Calu3 (cell line): ENCODE data around the gene PGM2L1. TPM values are rescaled to one million over a fixed set of nuclear protein-coding genes. Genes with fewer than 3 reads are reported as not detected.

Experiments
- BruUV-seq: library from RNA; stranded (reverse); fragments of 400-500 nt; replicated peaks from 2 replicates; lab custom pipeline; 2021; lab: Mats Ljungman, UMichigan
- CTCF ChIA-PET: fragments of 300-600 bp; sonication (Branson Sonifier 250); formaldehyde crosslinking; loops from one replicate; lab custom pipeline; 2022; ENCODE audit warnings: antibody characterized with exemption; lab: Charles Lee
- DNase-seq: peaks from one replicate; pipeline ENCODE4 v3.0.0; 2022
- H3K27ac Mint-ChIP-seq: one replicate; pipeline ENCODE4 v1.8.0; 2022; ENCODE audit warnings: mixed read lengths; ENCODE audit not compliant: unreplicated experiment
- H3K27me3 Mint-ChIP-seq: one replicate; pipeline ENCODE4 v1.8.0; 2022; ENCODE audit warnings: mixed read lengths; ENCODE audit not compliant: unreplicated experiment
- H3K36me3 Mint-ChIP-seq: one replicate; pipeline ENCODE4 v1.8.0; 2022; ENCODE audit warnings: mild to moderate bottlenecking, moderate library complexity, mixed read lengths; ENCODE audit not compliant: insufficient read depth, unreplicated experiment
- H3K4me1 Mint-ChIP-seq: one replicate; pipeline ENCODE4 v1.8.0; 2022; ENCODE audit warnings: mild to moderate bottlenecking, low read depth, mixed read lengths; ENCODE audit not compliant: unreplicated experiment
- H3K4me3 Mint-ChIP-seq: one replicate; pipeline ENCODE4 v1.8.0; 2022; ENCODE audit warnings: mild to moderate bottlenecking, low read depth, moderate library complexity, mixed read lengths; ENCODE audit not compliant: unreplicated experiment
- H3K9me3 Mint-ChIP-seq: one replicate; pipeline ENCODE4 v1.8.0; 2022; ENCODE audit warnings: low read depth, mixed read lengths; ENCODE audit not compliant: unreplicated experiment
- intact Hi-C: fragments of 100-400 bp; cut with micrococcal nuclease; formaldehyde crosslinking; loops from one replicate; pipeline ENCODE4 v1.10.0; 2022; ENCODE audit not compliant: unreplicated experiment
- total RNA-seq: library from RNA; stranded (reverse); gene quantifications from 2 replicates; pipeline ENCODE4 v1.2.3, GENCODE V29; 2022
- TF ChIP-seq, protein P1 (sequence below): fragments of 200-600 bp; IDR thresholded peaks from one replicate; pipeline ENCODE4 v1.8.0; 2022; ENCODE audit warnings: antibody characterized with exemption; ENCODE audit not compliant: unreplicated experiment

PGM2L1 gene
- total RNA-seq, 1 experiment from 2014 or later = 7.2 TPM

DNA sequence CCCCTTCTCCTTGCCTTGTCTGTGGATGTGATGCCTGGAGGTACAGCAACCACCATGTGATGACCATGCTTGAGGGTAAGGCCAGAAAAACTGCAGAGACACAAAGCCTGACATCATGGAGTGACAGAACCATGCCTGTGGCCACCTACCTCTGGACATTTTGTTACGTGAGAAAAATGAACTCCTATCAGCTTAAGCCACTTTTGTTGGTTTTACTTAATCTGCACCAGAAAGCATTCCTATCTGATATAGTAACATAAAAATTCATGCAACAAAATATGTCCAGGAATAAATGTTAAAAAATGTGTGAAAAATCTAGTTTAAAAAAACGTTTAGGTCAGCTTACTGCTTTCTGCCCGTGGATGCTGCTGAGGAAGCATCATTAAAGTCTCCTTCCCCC lies 44.2 kb downstream of the PGM2L1 start:
- CTCF ChIA-PET = interaction anchor here (0.6 to 0.7 kb wide), 2 partner anchors 54 to 1765 kb away, joined by 4 to 7 read pairs; no protein-coding TSS in a partner anchor

GRCh38 chr11:74347381-74347780 lies 50.9 kb downstream of the PGM2L1 start:
- TF ChIP-seq, protein P1, sequence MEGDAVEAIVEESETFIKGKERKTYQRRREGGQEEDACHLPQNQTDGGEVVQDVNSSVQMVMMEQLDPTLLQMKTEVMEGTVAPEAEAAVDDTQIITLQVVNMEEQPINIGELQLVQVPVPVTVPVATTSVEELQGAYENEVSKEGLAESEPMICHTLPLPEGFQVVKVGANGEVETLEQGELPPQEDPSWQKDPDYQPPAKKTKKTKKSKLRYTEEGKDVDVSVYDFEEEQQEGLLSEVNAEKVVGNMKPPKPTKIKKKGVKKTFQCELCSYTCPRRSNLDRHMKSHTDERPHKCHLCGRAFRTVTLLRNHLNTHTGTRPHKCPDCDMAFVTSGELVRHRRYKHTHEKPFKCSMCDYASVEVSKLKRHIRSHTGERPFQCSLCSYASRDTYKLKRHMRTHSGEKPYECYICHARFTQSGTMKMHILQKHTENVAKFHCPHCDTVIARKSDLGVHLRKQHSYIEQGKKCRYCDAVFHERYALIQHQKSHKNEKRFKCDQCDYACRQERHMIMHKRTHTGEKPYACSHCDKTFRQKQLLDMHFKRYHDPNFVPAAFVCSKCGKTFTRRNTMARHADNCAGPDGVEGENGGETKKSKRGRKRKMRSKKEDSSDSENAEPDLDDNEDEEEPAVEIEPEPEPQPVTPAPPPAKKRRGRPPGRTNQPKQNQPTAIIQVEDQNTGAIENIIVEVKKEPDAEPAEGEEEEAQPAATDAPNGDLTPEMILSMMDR = no peak
- CTCF ChIA-PET = interaction anchor here (0.6 kb wide), 2 partner anchors 60 to 559 kb away, joined by 3 to 5 read pairs; no protein-coding TSS in a partner anchor
- Mint-ChIP-seq H3K36me3 (no peaks in the 10 kb centered on the region), H3K9me3 (no peaks in the 10 kb centered on the region), H3K27me3 (no peaks in the 10 kb centered on the region), H3K4me1 (no peaks in the 10 kb centered on the region), H3K27ac (no peak overlapping the region), H3K4me3 (no peak overlapping the region)
- intact Hi-C loops = no loop called here
- BruUV-seq = no TSS peak
- DNase-seq = no peak

More for the DNA sequence above, 44.2 kb downstream of the PGM2L1 start:
- H3K27ac Mint-ChIP-seq = no peak overlapping the region
- H3K27me3 Mint-ChIP-seq = no peaks in the 10 kb centered on the region
- H3K4me3 Mint-ChIP-seq = no peak overlapping the region
- BruUV-seq = no TSS peak
- intact Hi-C loops = no loop called here
- no peaks in the 10 kb centered on the region for H3K9me3 Mint-ChIP-seq
- no peaks in the 10 kb centered on the region for H3K36me3 Mint-ChIP-seq
- no peak for DNase-seq
- H3K4me1 Mint-ChIP-seq = no peaks in the 10 kb centered on the region
- TF ChIP-seq, protein P1 = no peak

- Mint-ChIP-seq H3K27me3 (no peaks in the 10 kb centered on the region), H3K9me3 (no peaks in the 10 kb centered on the region), H3K27ac (no peak overlapping the region), H3K4me1 (no peaks in the 10 kb centered on the region), H3K36me3 (no peaks in the 10 kb centered on the region), H3K4me3 (no peak overlapping the region)
- no TSS peak for BruUV-seq
- CTCF ChIA-PET = no interaction called here
- TF ChIP-seq, protein P1 = no peak
- no peak for DNase-seq
- intact Hi-C loops = no loop called here
These were observed 52.8 kb downstream of the PGM2L1 start for GRCh38 chr11:74345420-74345819.

- Mint-ChIP-seq H3K27me3 (no peaks in the 10 kb centered on the region), H3K36me3 (no peaks in the 10 kb centered on the region), H3K4me1 (no peaks in the 10 kb centered on the region), H3K27ac (no peak overlapping the region), H3K9me3 (no peaks in the 10 kb centered on the region), H3K4me3 (no peak overlapping the region)
- intact Hi-C loops = no loop called here
- TF ChIP-seq, protein P1 = no peak
- no peak for DNase-seq
- CTCF ChIA-PET = no interaction called here
- no TSS peak for BruUV-seq
These were observed 56.3 kb downstream of the PGM2L1 start for GRCh38 chr11:74341921-74342320.
